ENCODE data around the gene INTS12. TPM values are rescaled to one million over a fixed set of nuclear protein-coding genes. Genes with fewer than 3 reads are reported as not detected.
"Not testable (repeated sequence)": the region's sequence is repeated elsewhere in the genome, so short reads cannot be mapped to it uniquely, and the experiment has no call there.

INTS12 gene
- total and polyA plus RNA-seq, 3 donors from 2014 or later, result 22.3 to 27.9 (median 23.2) TPM

DNA sequence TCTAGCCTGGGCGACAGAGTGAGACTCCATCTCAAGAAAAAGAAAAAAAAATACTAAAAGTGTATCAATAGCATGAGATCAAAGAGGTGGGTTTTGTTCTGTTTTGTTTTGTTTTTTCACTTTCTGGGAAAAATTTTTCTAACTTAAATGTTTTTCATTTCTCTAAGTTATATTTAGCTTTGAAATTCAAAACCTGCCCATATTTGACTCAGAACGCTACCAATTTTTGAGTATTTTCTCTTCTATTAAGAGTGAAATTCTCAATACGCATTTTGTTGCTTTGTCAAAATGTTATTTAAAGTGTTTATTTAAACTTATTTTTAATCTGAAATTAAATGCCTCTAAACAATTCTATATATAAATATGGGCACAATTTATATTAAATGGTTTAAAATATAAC lies 39.7 kb upstream of the INTS12 start:
- H3K4me1 ChIP-seq, result no peaks in the 10 kb centered on the region
- H3K27me3 ChIP-seq, result no peaks in the 10 kb centered on the region
- intact Hi-C loops (cut with DNase I; ENCODE audit: low total_unique reads), result no loop called here
- DNase-seq, result no peak
- WGBS, 2 donors, result 94 to 97% methylated on average over 3 of the region's 3 CpGs
- no peak overlapping the region for H3K4me3 ChIP-seq
- H3K9me3 ChIP-seq, result no peaks in the 10 kb centered on the region
- TF ChIP-seq, protein P1, sequence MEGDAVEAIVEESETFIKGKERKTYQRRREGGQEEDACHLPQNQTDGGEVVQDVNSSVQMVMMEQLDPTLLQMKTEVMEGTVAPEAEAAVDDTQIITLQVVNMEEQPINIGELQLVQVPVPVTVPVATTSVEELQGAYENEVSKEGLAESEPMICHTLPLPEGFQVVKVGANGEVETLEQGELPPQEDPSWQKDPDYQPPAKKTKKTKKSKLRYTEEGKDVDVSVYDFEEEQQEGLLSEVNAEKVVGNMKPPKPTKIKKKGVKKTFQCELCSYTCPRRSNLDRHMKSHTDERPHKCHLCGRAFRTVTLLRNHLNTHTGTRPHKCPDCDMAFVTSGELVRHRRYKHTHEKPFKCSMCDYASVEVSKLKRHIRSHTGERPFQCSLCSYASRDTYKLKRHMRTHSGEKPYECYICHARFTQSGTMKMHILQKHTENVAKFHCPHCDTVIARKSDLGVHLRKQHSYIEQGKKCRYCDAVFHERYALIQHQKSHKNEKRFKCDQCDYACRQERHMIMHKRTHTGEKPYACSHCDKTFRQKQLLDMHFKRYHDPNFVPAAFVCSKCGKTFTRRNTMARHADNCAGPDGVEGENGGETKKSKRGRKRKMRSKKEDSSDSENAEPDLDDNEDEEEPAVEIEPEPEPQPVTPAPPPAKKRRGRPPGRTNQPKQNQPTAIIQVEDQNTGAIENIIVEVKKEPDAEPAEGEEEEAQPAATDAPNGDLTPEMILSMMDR (IDR thresholded peaks at IDR 0.05), result no peak
- TF ChIP-seq POLR2A (IDR thresholded peaks at IDR 0.05), result no peak
- no peaks in the 10 kb centered on the region for H3K36me3 ChIP-seq (ENCODE audit: low read depth, missing control alignments)
- H3K27ac ChIP-seq, result no peak overlapping the region

DNA sequence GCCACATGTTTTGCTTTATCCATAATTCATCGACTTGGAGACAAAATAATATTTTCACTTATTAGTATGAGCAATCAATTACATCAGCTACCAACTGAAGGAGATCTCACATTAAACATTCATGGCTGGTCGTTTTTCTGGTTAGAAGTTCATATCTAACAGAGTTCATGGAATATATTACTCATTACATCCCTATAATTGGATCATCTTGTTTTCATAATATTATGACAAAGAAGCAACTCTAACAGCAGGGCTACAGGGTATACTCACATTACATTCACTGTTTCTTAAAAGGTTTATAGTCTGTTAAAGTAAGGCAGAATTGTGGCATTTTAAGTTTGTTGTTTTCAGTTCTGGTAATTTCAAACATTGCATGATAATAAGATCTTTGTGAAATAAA lies 33.1 kb upstream of the INTS12 start:
- no peak for DNase-seq
- no peaks in the 10 kb centered on the region for H3K27me3 ChIP-seq
- intact Hi-C loops (cut with DNase I; ENCODE audit: low total_unique reads), result no loop called here
- H3K4me3 ChIP-seq, result no peak overlapping the region
- no peak overlapping the region for H3K27ac ChIP-seq
- no peaks in the 10 kb centered on the region for H3K4me1 ChIP-seq
- TF ChIP-seq POLR2A (IDR thresholded peaks at IDR 0.05), result no peak
- TF ChIP-seq, protein P1 (IDR thresholded peaks at IDR 0.05), result no peak
- 75 to 78% methylated on average over 2 of the region's 2 CpGs for WGBS, 2 donors
- no peaks in the 10 kb centered on the region for H3K36me3 ChIP-seq (ENCODE audit: low read depth, missing control alignments)
- H3K9me3 ChIP-seq, result no peaks in the 10 kb centered on the region

DNA sequence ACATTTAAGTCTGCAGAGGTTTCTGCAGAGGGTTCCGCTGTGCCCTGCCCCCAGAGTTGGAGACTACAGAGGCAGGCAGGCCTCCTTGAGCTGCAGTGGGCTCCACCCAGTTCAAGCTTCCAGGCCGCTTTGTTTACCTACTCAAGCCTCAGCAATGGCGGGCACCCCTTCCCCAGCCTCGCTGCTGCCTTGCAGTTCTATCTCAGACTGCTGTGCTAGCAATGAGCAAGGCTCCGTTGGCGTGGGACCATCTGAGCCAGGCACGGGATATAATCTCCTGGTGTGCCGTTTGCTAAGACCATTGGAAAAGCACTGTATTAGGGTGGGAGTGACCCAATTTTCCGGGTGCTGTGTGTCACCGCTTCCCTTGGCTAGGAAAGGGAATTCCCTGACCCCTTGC lies 26.7 kb upstream of the INTS12 start:
- H3K4me1 ChIP-seq; H3K27me3 ChIP-seq; H3K36me3 ChIP-seq (ENCODE audit: low read depth, missing control alignments); H3K27ac ChIP-seq; intact Hi-C loops (cut with DNase I; ENCODE audit: low total_unique reads); DNase-seq; H3K9me3 ChIP-seq; H3K4me3 ChIP-seq: not testable (repeated sequence)
- WGBS, 2 donors, result 96% methylated on average over 9 to 10 of the region's 10 CpGs

- H3K27ac ChIP-seq; intact Hi-C loops (cut with DNase I; ENCODE audit: low total_unique reads); H3K4me3 ChIP-seq; H3K9me3 ChIP-seq; H3K27me3 ChIP-seq; DNase-seq; H3K36me3 ChIP-seq (ENCODE audit: low read depth, missing control alignments); H3K4me1 ChIP-seq: not testable (repeated sequence)
- 96 to 99% methylated on average over 4 of the region's 4 CpGs for WGBS, 2 donors
These were observed 21.4 kb upstream of the INTS12 start for GRCh38 chr4:105729895-105730294.

DNA sequence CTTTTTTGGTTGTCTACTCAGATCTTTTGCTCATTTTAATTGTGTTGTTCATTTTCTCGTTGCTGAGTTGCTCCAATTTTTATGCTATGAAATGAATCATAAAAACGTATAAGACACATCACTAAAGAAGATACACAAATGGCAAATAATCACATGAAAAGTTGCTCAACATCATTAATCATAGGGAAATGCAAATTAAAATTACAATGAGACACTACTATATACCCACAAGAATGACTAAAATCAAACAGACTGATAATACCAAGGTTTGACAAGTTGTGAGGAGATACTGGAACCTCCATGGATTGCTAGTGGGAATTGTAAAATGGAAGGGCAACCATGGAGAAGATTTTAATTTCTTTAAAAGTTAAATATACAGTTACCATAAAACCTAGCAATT lies 17.1 kb upstream of the INTS12 start:
- no peaks in the 10 kb centered on the region for H3K4me1 ChIP-seq
- WGBS, 2 donors, result 88 to 94% methylated on average over 2 of the region's 2 CpGs

DNA sequence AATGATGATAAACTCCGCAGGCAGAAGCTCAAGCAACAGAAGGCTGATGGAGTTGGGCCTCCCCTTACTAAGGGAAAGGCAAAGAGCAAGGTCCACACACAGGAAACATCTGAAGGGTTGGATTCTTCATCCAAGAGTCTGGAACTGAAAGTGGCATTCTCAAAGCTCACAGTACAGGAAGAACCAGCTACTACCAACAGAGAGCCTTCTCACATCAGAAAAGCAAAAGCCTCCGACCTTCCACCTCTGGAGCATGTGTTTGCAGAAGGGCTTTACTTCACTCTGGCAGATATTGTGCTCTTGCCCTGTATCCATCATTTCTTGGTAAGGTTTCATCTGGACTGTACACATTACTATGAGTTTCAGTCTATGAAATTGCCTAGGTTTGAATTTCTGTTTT lies 10.7 kb upstream of the INTS12 start:
- H3K4me1 ChIP-seq, result no peaks in the 10 kb centered on the region
- no peak overlapping the region for H3K27ac ChIP-seq
- no peaks in the 10 kb centered on the region for H3K27me3 ChIP-seq
- no peak overlapping the region for H3K4me3 ChIP-seq
- 83 to 90% methylated on average over 2 of the region's 2 CpGs for WGBS, 2 donors
- no peak for TF ChIP-seq POLR2A (IDR thresholded peaks at IDR 0.05)
- TF ChIP-seq, protein P1 (IDR thresholded peaks at IDR 0.05), result no peak
- no peaks in the 10 kb centered on the region for H3K9me3 ChIP-seq
- DNase-seq, result no peak
- H3K36me3 ChIP-seq (ENCODE audit: low read depth, missing control alignments), result no peaks in the 10 kb centered on the region
- intact Hi-C loops (cut with DNase I; ENCODE audit: low total_unique reads), result no loop called here

More for the DNA sequence above, 17.1 kb upstream of the INTS12 start:
- no peaks in the 10 kb centered on the region for H3K9me3 ChIP-seq
- no peaks in the 10 kb centered on the region for H3K27me3 ChIP-seq
- no peak overlapping the region for H3K4me3 ChIP-seq
- H3K27ac ChIP-seq, result no peak overlapping the region
- no peak for TF ChIP-seq POLR2A (IDR thresholded peaks at IDR 0.05)
- intact Hi-C loops (cut with DNase I; ENCODE audit: low total_unique reads), result no loop called here
- H3K36me3 ChIP-seq (ENCODE audit: low read depth, missing control alignments), result no peaks in the 10 kb centered on the region
- DNase-seq, result no peak

Measured in testis (tissue), 3 donors.